T-helper 22 cell (primary cell): ENCODE data around the gene BAHD1.

ENCODE experiments used
- DNase-seq: peaks from one replicate; pipeline ENCODE4 v3.0.0-alpha.2; 2020; ENCODE audit warnings: low read depth

Gene BAHD1

DNA sequence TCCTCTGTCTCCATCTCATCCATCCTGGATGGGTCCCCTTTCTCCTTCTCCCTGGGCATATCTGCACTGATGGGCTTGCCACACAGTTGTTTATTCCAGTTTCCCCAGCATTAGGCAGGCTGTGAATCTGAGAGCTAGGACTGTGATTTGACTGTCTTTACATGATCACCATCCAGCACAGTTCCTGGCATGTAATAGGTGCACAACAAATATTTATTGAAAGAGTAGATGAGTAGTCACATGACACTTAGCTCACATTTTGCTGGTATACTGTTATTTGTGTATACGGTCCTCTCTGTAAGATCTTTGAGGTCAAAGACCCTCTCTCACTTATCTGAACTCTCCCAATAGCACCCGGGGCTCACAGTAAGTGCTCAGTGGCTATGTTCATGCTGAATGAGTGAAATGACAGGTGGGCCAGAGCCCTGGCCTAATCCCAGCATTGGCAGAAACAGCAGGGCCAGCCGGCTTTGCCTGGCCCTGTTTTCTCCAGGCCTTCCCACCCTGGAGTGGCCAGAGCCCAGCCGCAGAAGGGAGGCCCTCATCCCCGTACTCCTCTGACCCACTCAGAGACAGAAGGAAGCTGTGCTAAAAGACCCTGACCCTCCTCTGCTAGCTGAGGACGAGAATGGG is 16.2 kb upstream of the BAHD1 start:
- no peak for DNase-seq

DNA sequence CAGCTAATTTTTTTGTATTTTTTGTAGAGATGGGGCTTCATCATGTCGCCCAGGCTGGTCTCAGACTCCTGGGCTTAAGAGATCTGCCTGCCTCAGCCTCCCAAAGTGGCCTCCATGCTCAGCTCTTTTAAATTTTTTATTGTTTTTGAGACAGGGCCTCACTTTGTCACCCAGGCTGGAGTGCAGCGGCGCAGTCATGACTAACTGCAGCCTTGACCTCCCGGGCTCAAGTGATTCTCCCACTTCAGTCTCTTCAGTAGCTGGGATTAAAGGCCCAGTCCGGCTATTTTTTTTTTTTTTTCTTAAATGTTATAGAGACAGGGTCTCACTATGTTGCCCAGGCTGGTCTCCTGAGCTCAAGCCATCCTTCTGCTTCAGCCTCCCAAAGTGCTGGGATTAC is 15.1 kb upstream of the BAHD1 start:
- no peak for DNase-seq

DNA sequence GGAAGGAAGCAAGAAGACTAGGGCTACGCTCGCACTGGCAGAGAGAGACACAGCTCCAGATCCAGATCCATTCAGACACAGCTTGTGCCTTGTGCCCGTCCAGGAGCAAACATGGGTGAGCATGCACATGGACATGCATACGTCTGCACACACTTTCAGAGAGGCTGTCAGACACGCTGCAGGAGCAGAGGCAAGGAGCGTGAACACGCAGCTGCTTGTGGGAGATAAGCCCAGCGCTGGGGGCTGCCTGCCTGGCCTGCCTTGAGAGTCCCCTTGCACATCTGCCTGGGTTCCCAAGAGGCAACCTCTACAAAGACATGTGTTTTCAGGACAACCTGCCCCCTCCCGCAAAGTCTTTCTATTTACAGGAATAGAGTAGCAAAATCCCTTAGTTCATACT is 13.6 kb upstream of the BAHD1 start:
- DNase-seq = no peak

GRCh38 chr15:40428185-40428584 is 12.6 kb upstream of the BAHD1 start:
- DNase-seq = no peak

DNA sequence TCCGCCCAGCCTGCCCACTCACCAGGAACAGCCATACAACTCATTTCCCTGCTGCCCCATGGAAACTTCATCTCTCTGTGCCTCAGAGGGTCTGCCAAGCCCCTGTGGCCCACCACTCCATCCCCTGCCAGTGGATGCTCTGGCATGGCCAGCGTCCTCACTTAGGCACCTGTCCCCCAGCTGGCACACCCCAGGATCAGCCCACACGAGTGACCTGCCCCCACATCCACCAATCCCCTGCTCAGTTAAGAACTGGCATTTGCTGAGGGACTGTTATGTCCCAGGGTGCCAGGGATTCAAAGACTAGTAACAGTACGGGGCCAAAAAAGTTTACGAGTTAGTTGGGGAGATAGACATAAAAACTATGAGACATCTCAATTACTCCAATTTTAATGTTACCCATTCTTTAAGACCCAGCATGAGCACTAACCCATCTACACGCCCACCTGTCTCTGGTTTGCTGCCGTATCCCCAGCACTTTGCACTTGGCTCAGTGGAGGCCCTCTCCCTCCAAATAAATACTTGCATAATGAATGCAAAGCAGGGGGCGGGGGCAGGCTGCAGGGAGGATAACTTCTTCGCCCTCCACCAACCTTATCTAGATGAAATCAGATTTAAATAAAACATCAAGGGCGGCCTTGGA is 11.6 kb upstream of the BAHD1 start:
- no peak for DNase-seq

DNA sequence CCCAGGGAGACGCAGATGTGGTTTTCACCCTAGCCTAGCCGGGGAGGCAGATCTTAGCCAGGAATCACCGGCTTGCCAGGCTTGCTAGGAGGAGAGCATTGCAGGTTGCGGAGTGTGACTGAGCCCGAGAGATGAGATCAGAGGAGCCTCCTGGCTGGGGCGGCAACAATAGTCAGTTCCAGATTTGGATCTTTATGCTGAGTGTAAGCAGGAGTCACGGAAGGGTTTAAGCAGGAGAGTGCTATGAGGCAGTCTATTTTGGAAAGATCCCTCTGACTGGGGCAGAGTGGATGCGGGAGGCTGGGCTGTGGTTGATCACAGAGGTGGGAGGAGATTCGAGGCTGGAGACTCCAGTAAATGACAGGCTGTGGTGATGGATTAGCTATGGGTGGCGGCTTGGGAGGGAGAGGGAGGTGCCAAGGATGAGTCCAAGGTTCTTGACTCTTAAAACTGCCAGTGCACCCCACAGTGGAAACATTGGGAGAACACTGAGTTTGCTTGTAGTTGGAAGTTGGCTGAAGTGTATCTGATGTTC is 10.4 kb upstream of the BAHD1 start:
- DNase-seq = no peak

- DNase-seq = no peak
Observed at GRCh38 chr15:40435023-40435709, 5.6 kb upstream of the BAHD1 start.

- no peak for DNase-seq
Observed at GRCh38 chr15:40435710-40436089, 5.1 kb upstream of the BAHD1 start.

DNA sequence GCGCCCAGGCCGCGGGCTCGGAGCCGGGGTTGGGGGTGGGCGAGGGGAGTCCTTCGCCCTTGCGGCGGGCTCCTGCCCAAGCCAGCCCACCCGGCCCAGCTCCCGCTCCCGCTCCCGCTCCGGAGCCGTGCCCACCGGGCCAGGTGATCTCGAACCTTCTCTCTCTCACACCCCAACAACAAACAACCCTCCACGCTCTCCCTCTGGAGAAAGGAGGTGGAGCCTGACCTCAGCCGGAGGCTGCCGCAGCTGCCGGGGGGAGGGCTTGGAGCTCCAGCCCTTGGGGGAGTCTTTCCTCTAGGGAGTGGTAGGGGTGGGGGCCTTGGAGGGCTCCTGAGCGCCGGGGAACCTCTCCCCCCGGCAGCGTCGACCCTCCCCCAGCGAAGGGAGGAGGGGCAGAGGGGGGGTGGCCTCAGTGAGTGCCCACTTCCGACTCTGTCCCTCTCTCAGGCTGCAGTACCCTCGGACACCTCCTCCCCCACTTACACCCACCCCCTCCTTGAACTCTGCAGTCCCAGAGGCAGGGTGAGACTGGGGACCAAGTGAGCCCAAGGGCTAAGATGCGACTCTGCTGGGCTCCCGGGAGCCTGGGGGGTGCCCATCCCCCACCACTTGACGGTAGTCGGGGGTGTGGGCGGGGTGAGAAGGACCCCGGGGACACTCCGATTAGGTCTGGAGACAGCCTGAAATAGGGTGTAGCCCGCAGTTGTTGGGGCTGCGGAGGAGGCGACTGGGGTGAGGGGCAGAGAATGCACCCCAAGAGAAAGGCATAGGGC is 4.4 kb upstream of the BAHD1 start:
- DNase-seq = no peak

- DNase-seq = no peak
Observed at GRCh38 chr15:40436892-40437751, 3.6 kb upstream of the BAHD1 start.

- no peak for DNase-seq
Observed at GRCh38 chr15:40437752-40438687, 2.7 kb upstream of the BAHD1 start.

DNA sequence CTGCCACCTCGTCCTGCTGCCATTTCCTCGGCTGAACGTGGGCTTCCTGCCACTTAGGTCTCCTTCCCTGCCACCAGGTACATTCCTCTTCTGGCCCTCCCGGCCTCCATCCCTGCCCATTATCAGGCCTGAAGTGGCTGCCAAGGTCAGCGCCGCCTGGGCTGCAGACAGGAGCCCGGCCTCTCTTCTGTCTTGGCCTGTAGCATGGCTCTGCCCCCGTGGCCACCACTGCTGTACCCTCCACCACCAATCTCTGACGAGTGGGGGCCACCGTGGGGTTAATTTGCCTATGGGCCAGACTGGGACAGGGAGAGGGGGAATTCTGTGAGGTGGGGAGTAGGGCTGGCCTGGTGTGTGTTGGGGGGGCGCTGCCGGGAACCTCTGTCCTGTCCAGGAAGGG is 2.0 kb upstream of the BAHD1 start:
- no peak for DNase-seq

DNA sequence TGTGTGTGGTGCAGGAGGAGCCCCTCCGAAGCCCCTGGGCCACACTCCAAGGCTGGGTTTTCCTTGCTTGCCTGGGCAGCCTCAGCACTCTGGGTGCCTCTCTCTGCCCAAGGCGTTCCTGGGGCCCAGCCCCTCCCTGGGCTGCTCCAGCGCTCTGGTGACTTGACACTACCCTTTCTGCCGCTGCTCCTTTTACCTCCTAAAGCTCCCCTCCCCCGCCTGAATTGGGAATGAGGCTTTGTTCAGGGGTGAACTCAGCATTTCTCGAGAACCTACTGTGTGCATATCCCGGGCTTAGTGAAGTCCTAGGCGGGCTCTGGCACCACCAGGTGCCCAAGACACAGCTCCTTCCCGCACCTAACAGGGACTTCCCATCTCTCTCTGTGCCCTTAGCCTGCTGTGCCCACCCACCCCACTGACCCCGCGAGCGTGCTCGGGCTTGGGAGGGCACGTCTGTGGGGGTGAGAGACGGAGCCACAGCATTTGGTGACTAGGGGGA is 1.2 kb upstream of the BAHD1 start:
- DNase-seq = no peak

- DNase-seq = no peak
Observed at GRCh38 chr15:40439960-40440742, 602 bp upstream of the BAHD1 start.

GRCh38 chr15:40441565-40442531 is 1.1 kb downstream of the BAHD1 start:
- no peak for DNase-seq

- no peak for DNase-seq
Observed at GRCh38 chr15:40443255-40443654, 2.5 kb downstream of the BAHD1 start.

DNA sequence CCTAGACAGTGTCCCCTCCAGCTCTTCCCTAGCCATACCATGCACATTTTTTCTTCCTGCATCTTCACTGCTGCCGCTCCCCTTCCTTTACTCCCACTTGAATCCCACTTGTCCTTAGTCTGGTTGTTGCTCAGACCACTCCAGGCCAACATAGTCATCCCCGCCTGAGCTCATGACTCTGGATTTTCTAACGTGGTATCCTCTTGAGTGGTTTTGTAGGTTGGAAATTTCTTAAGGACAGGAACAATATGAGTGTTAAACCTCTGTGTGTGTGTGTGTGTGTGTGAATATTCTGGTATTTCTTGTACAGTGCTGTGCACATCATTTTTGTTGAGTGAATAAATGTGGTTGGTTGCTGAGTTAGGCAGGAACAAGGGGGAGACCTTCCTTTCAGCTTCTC is 3.1 kb downstream of the BAHD1 start:
- no peak for DNase-seq

DNA sequence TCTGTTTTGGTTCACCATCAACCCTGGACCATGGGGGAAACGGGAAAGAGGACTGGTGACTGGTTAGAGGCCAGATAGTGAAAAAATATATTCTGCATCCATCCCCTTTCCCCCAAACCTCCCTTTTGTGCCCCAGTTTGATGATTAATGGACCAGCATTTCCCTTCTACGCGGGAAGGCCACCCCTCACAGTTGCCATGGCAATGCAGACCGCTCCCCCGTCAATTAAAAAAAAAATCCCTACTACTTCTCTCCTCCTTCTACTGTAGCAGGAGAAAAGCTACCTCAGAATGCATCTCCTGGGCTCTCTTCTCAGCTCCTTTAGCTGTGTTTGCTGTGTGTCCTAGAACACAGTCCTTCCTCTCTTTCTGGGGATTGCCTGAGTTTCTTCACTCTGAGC is 4.0 kb downstream of the BAHD1 start:
- no peak for DNase-seq
